Stimulated activated CD8-positive, alpha-beta memory T cell treated with anti-CD3 and anti-CD28 coated beads, Interleukin-7, amount 100 ng/mL, for 1 hour (primary cell): ENCODE measurements around the gene ARFGAP2.
"Not testable (repeated sequence)": the region's sequence is repeated elsewhere in the genome, so short reads cannot be mapped to it uniquely, and the experiment has no call there.

ENCODE experiments used
- DNase-seq, 2 donors: peaks; one replicate each; pipeline ENCODE4 v3.0.0-alpha.2; 2020; ENCODE audit warnings: low read depth in 2 of 2

Gene ARFGAP2

GRCh38 chr11:47148903-47149531 lies 27.7 kb downstream of the ARFGAP2 start:
- DNase-seq, result no peak

DNA sequence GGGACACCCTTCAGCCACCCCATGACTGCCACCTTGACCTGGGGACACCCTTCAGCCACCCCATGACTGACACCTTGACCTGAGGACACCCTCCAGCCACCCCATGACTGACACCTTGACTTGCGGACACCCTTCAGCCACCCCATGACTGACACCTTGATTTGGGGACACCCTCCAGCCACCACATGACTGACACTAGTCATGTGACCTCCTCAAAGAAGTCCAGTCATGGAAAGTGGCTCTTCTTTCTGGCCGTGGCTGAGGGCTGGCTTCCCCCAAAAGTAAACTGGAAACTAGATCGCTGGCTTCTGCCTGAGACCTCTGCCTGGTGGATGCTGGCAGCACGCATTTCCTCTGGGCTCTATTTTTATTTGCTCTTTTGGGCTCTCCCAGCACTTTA lies 28.4 kb downstream of the ARFGAP2 start:
- no peak for DNase-seq

- no peak for DNase-seq
Measured at GRCh38 chr11:47147681-47148080, 29.0 kb downstream of the ARFGAP2 start.

GRCh38 chr11:47147250-47147649 lies 29.4 kb downstream of the ARFGAP2 start:
- no peak for DNase-seq

GRCh38 chr11:47144541-47144940 lies 32.1 kb downstream of the ARFGAP2 start:
- no peak for DNase-seq

DNA sequence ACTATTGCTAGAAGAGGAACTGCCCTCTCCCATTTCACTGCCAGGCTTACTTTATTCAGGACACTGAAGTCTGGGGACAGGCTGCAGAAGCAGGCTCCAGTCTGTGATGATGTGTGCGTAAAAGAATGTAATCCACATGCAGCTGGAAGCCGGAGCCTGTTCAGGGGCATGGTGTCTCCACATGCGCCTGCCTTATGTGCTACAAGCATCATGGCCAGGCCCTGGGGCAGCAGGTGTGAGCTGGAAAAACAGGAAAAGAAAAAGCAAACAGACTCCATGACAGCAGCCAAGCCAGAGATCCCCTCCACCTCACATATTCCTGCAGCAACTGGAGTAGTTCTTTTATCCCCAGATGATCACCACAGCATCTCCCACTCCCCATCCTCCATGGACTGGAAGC lies 33.4 kb downstream of the ARFGAP2 start:
- no peak for DNase-seq

- DNase-seq, result no peak
Measured at GRCh38 chr11:47139878-47140277, 36.8 kb downstream of the ARFGAP2 start.

DNA sequence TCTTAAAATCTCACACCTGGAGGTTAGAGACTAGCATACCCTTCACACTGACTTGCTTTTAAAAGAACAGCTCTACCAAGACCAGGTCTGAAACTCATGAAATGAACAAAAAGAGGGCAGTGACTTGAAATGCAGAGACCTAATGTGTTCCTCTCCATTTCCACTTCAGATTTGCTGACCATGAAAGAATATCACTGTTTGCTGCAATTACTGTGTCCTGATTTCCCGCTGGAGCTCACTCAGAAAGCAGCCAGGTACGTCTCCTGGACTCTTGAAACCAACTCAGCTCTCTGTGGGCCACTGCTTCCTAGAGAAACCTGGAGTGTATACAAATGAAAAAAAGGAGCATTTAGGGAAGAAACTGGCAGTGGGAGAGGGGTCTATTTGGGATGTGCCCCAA lies 39.2 kb downstream of the ARFGAP2 start:
- no peak for DNase-seq

- DNase-seq, result no peak
Measured at GRCh38 chr11:47136921-47137320, 39.8 kb downstream of the ARFGAP2 start.

GRCh38 chr11:47136327-47136726 lies 40.4 kb downstream of the ARFGAP2 start:
- no peak for DNase-seq

DNA sequence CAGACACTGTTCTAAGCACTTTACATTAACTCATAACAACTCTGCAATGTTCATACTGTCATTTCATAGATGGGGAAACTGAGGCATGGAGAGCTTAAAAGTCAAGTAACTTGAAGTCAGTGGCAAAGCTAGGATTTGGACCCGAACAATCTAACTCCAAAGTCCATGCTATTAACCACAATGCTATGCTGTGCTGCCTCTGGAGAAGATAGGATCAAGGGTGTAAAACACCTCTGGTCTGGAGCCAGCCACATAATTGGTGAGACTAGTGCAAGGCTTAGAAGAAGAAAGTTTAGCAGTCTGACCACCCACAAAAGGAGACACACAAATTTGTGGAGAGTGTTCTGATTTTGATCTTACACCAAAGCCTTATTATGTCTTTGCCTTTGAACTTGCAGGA lies 43.7 kb downstream of the ARFGAP2 start:
- no peak for DNase-seq

DNA sequence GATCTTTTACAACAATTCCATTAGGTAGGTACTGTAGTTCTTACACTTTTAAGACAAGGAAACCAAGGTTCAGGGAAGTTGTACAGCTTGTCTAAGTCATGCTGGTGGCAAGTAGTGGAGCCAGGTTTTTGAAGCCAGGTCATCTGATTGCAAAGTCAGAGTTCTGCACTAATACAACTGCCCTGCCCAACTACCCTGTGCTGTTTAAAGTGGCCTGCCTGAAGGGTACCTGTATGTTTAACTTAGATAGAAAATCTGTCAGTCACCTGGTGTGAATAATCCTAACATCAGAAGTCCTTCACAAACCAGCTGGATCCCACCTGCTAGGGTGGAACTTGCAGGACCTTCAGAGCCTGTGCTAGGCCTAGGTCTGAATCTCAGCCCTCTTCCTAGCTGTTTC lies 44.2 kb downstream of the ARFGAP2 start:
- no peak for DNase-seq

DNA sequence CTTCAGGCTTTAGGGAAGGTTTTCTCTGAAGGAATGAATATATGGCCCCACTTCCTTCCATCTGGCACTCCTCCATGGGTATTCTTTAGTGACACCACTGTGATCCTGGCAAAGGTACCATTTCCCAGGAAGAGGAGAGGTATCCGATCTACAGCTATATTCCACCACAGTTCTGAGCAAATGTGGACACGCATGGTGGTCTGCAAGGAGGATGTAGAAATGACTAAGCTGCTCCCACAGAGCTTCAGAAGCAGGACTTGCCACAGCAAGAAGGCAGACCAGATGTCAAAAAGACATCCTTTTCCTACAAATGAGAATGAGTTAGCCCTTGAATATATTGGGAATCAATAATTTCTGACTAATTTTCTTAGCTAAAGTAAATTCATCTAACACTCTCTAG lies 45.5 kb downstream of the ARFGAP2 start:
- no peak for DNase-seq

GRCh38 chr11:47130543-47130942 lies 46.1 kb downstream of the ARFGAP2 start:
- DNase-seq, result no peak

GRCh38 chr11:47127213-47127612 lies 49.5 kb downstream of the ARFGAP2 start:
- DNase-seq, result no peak

GRCh38 chr11:47125083-47125482 lies 51.6 kb downstream of the ARFGAP2 start:
- no peak for DNase-seq

GRCh38 chr11:47124675-47125074 lies 52.0 kb downstream of the ARFGAP2 start:
- no peak for DNase-seq

GRCh38 chr11:47123094-47123493 lies 53.6 kb downstream of the ARFGAP2 start:
- DNase-seq, result no peak

GRCh38 chr11:47121731-47122130 lies 54.9 kb downstream of the ARFGAP2 start:
- no peak for DNase-seq

DNA sequence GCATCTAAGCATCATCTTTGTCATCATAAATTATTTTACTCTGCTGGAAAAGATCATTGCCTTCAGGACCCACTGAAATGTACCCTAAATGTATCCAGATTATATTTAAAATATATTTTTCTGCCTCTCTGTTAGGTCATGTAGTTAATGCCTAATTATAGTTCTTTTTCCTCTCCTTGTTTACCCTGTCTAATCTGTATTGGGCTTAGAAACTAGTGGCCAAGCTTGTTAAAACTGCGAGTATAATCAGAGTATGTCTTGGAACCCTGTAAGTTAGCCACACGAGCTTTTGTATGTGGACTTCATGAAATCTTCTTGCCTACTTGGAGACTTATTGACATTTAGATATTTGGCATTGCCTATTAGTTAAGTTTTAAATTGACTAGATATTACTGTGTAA lies 55.6 kb downstream of the ARFGAP2 start:
- DNase-seq, result no peak

DNA sequence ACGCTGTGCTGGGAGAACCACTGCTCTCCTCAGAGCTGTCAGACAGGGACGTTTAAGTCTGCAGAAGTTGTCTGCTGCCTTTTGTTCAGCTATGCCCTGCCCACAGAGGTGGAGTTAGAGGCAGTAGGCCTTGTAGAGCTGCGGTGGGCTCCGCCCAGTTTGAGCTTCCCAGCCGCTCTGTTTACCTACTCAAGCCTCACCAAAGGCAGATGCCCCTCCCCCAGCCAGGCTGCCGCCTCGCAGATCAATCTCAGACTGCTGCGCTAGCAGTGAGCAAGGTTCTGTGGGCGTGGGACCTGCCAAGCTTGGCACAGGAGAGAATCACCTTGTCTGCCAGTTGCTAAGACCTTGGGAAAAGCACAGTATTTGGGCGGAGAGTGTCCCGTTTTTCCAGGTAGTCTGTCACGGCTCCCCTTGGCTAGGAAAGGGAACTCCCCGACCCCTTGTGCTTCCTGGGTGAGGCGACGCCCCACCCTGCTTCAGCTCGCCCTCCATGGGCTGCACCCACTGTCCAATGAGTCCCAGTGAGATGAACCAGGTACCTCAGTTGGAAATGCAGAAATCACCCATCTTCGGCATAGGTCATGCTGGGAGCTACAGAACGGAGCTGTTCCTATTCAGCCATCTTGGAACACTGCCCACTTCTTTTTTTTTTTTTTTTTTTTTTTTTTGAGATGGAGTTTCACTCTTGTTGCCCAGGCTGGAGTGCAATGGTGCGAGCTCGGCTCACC lies 57.6 kb downstream of the ARFGAP2 start:
- not testable (repeated sequence) for DNase-seq
